Choroid plexus epithelial cell (primary cell): ENCODE results near the gene AGPAT4.
A peak's percentile ranks its signal among the peaks of the same experiment; 100 is the strongest.

ENCODE experiments used
- DNase-seq: peaks from one replicate; pipeline ENCODE4 v3.0.0-alpha.2; 2010; ENCODE audit warnings: low read depth
- H3K4me3 ChIP-seq: 2 replicates; pipeline ENCODE4 v1.5.1; 2011; ENCODE audit warnings: low read depth, mild to moderate bottlenecking, control low read depth, low read length, moderate library complexity
- CTCF ChIP-seq: conservative IDR thresholded peaks from 2 replicates; pipeline ENCODE4 v1.5.1; 2011; ENCODE audit warnings: low read depth, mild to moderate bottlenecking, control low read depth, inconsistent platforms, low read length, moderate library complexity

AGPAT4 gene

GRCh38 chr6:161161121-161161520 is 112.7 kb downstream of the AGPAT4 start:
- no peak for TF ChIP-seq CTCF
- no peak overlapping the region for H3K4me3 ChIP-seq
- no peak for DNase-seq

GRCh38 chr6:161154796-161155335 is 119.0 kb downstream of the AGPAT4 start:
- no peak for DNase-seq
- no peak for TF ChIP-seq CTCF
- H3K4me3 ChIP-seq: no peak overlapping the region

GRCh38 chr6:161153725-161154124 is 120.1 kb downstream of the AGPAT4 start:
- no peak for TF ChIP-seq CTCF
- H3K4me3 ChIP-seq: no peak overlapping the region
- DNase-seq: no peak

GRCh38 chr6:161152907-161153662 is 120.8 kb downstream of the AGPAT4 start:
- no peak overlapping the region for H3K4me3 ChIP-seq
- peak; percentile 78 for TF ChIP-seq CTCF
- DNase-seq: no peak

- DNase-seq: no peak
- TF ChIP-seq CTCF: no peak
- no peak overlapping the region for H3K4me3 ChIP-seq
Observed at GRCh38 chr6:161152527-161152862, 121.4 kb downstream of the AGPAT4 start.

GRCh38 chr6:161151660-161152526 is 122.0 kb downstream of the AGPAT4 start:
- no peak for DNase-seq
- no peak for TF ChIP-seq CTCF
- no peak overlapping the region for H3K4me3 ChIP-seq
